ENCODE results near the gene PRPF8.
"Not testable (repeated sequence)": the region's sequence is repeated elsewhere in the genome, so short reads cannot be mapped to it uniquely, and the experiment has no call there.

DNA sequence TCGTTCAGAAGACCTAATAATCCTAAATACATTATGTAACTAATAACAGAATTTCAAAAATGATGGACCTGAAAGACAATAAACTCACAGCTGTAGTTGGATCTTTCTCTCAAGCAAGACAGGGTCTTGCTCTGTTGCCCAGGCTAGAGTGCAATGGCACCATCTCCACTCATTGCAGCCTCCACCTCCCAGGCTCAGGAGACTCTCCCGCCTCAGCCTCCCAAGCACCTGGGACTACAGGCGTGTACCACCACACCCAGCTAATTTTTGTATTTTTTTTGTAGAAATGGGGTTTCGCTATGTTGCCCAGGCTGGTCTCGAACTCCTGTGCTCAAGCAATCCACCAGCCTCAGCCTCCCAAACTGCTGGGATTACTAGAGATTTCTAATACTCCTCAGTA is 20.7 kb downstream of the PRPF8 start:
- not testable (repeated sequence) for TF ChIP-seq CTCF (IDR thresholded peaks at IDR 0.05); REST (IDR thresholded peaks at IDR 0.05; ENCODE audit: insufficient read depth in 1 of 2, low read depth in 2 of 2, low read length in 1 of 2); POLR2AphosphoS5 (IDR thresholded peaks at IDR 0.05; ENCODE audit: low read depth, low read length); SIN3A (IDR thresholded peaks at IDR 0.05; ENCODE audit: borderline replicate concordance, insufficient read depth, low read depth, low read length)
